A549 (cell line): Measurements from ENCODE around the gene ACR. TPM values are rescaled to one million over a fixed set of nuclear protein-coding genes. Genes with fewer than 3 reads are reported as not detected.

ENCODE experiments used
- ATAC-seq, 2 experiments: fragments of 200-7000 bp in 1 of 2; fragments of >200 bp in 1 of 2; cut with Nextera tagmentation in 1 of 2; cut with Tn5 transposase in 1 of 2; 3 replicates each; pipeline versions ENCODE4 v1.8.0 to v1.9.1; 2018 to 2020; ENCODE audit warnings: mild to moderate bottlenecking in 1 of 2, moderate library complexity in 1 of 2
- CTCF ChIA-PET: fragments of 300-600 bp; sonication (Branson Sonifier 250); formaldehyde crosslinking; extraction: SDS; loops from one replicate; lab custom pipeline; 2021; ENCODE audit warnings: antibody characterized with exemption, inconsistent platforms; lab: Yijun Ruan, JAX
- POLR2A ChIA-PET: fragments of 350-600 bp; formaldehyde crosslinking; extraction: SDS; loops from one replicate; lab custom pipeline; 2021; ENCODE audit warnings: antibody characterized with exemption, inconsistent platforms; lab: Yijun Ruan, JAX
- DNase-seq, 2 experiments: peaks; one replicate each; pipeline versions ENCODE4 v3.0.0 to v3.0.0-alpha.2; 2011 to 2016; ENCODE audit warnings: low read depth in 1 of 2, low spot score in 1 of 2
- FAIRE-seq: peaks from 2 replicates; lab custom pipeline; 2011; peaks lifted over from hg19 to GRCh38; lab: Jason Lieb, UNC
- H3K27ac ChIP-seq, 2 experiments: fragments of >200 bp; sonication (Bioruptor Twin); formaldehyde crosslinking; 3 replicates each; pipeline ENCODE4 v1.5.1; 2016 to 2017
- H3K4me1 ChIP-seq: fragments of >200 bp; sonication (Bioruptor Twin); formaldehyde crosslinking; 3 replicates; pipeline ENCODE4 v1.6.1; 2016
- H3K4me2 ChIP-seq: fragments of >200 bp; sonication (Bioruptor Twin); formaldehyde crosslinking; 3 replicates; pipeline ENCODE4 v1.6.1; 2016
- H3K4me3 ChIP-seq: fragments of >200 bp; sonication (Bioruptor Twin); formaldehyde crosslinking; 3 replicates; pipeline ENCODE4 v1.5.1; 2016
- H3K9me3 ChIP-seq: fragments of >200 bp; sonication (Bioruptor Twin); formaldehyde crosslinking; 3 replicates; pipeline ENCODE4 v1.6.1; 2016
- BHLHE40 ChIP-seq: IDR thresholded peaks from 2 replicates; pipeline ENCODE4 v1.6.1; 2012; ENCODE audit warnings: low read depth, low read length, inconsistent platforms
- CEBPB ChIP-seq, 2 experiments: fragments of >200 bp in 1 of 2; sonication (Bioruptor Twin) in 1 of 2; formaldehyde crosslinking in 1 of 2; IDR thresholded peaks; 2 replicates each; pipeline ENCODE4 v1.6.1; 2012 to 2016
- CHD4 ChIP-seq: fragments of 200-600 bp; sonication (generic); IDR thresholded peaks from 2 replicates; pipeline ENCODE4 v1.6.1; 2016; ENCODE audit warnings: antibody characterized with exemption, mild to moderate bottlenecking, borderline replicate concordance
- CTCF ChIP-seq: fragments of >200 bp; sonication (Bioruptor Twin); formaldehyde crosslinking; IDR thresholded peaks from 3 replicates; pipeline ENCODE4 v1.5.1; 2016
- EHF ChIP-seq: fragments of 250-450 bp; sonication (Bioruptor Pico); IDR thresholded peaks from 2 replicates; pipeline ENCODE4 v1.5.0; 2020; ENCODE audit warnings: mild to moderate bottlenecking
- EHMT2 ChIP-seq: fragments of 200-600 bp; sonication (generic); IDR thresholded peaks from 2 replicates; pipeline ENCODE4 v1.6.1; 2016; ENCODE audit warnings: antibody characterized with exemption, low read depth, mild to moderate bottlenecking, moderate library complexity
- ELK1 ChIP-seq: fragments of 150-350 bp; IDR thresholded peaks from 2 replicates; pipeline ENCODE4 v1.6.1; 2014; ENCODE audit warnings: low read depth, mild to moderate bottlenecking, low read length
- ESRRA ChIP-seq: fragments of 150-350 bp; IDR thresholded peaks from 2 replicates; pipeline ENCODE4 v1.6.1; 2014; ENCODE audit warnings: mild to moderate bottlenecking, low read length, borderline replicate concordance
- FOSB ChIP-seq: fragments of 250-450 bp; sonication (Bioruptor Pico); IDR thresholded peaks from 2 replicates; pipeline ENCODE4 v1.5.0; 2020; ENCODE audit warnings: mild to moderate bottlenecking, moderate library complexity
- FOXS1 ChIP-seq: fragments of 250-450 bp; sonication (Bioruptor Pico); IDR thresholded peaks from 2 replicates; pipeline ENCODE4 v1.5.0; 2020; ENCODE audit warnings: mild to moderate bottlenecking, moderate library complexity
- HES2 ChIP-seq: fragments of >200 bp; sonication (Bioruptor Twin); formaldehyde crosslinking; IDR thresholded peaks from 2 replicates; pipeline ENCODE4 v1.6.1; 2016
- HEYL ChIP-seq: fragments of 250-450 bp; sonication (Bioruptor Pico); IDR thresholded peaks from 2 replicates; pipeline ENCODE4 v1.8.0; 2021; ENCODE audit warnings: mild to moderate bottlenecking, moderate library complexity
- HOXA7 ChIP-seq: fragments of 250-450 bp; sonication (Bioruptor Pico); IDR thresholded peaks from 2 replicates; pipeline ENCODE4 v1.5.0; 2020; ENCODE audit warnings: mild to moderate bottlenecking, moderate library complexity
- HOXB13 ChIP-seq: fragments of 250-450 bp; sonication (Bioruptor Pico); IDR thresholded peaks from 2 replicates; pipeline ENCODE4 v1.5.0; 2020; ENCODE audit warnings: low read depth, mild to moderate bottlenecking, moderate library complexity
- JUNB ChIP-seq: fragments of >200 bp; sonication (Bioruptor Twin); formaldehyde crosslinking; IDR thresholded peaks from 2 replicates; pipeline ENCODE4 v1.6.1; 2016
- MAFK ChIP-seq: fragments of 450-650 bp; IDR thresholded peaks from 2 replicates; pipeline ENCODE4 v1.6.1; 2014; ENCODE audit not compliant: partially characterized antibody
- MAX ChIP-seq: IDR thresholded peaks from 2 replicates; pipeline ENCODE4 v1.6.1; 2012
- MAZ ChIP-seq: fragments of 150-350 bp; IDR thresholded peaks from 2 replicates; pipeline ENCODE4 v1.6.1; 2014; ENCODE audit warnings: antibody characterized with exemption, low read depth, low read length, borderline replicate concordance
- NPAS2 ChIP-seq: fragments of 250-450 bp; sonication (Bioruptor Pico); IDR thresholded peaks from 2 replicates; pipeline ENCODE4 v1.8.0; 2022; ENCODE audit warnings: mild to moderate bottlenecking, moderate library complexity, borderline replicate concordance
- NR3C1 ChIP-seq: fragments of >200 bp; sonication (Bioruptor Twin); formaldehyde crosslinking; IDR thresholded peaks from 3 replicates; pipeline ENCODE4 v1.6.1; 2017
- RFX5 ChIP-seq: fragments of 450-650 bp; IDR thresholded peaks from 2 replicates; pipeline ENCODE4 v1.7.1; 2014; ENCODE audit warnings: antibody characterized with exemption, mild to moderate bottlenecking, moderate library complexity
- TP53 ChIP-seq: fragments of 250-450 bp; sonication (Bioruptor Pico); IDR thresholded peaks from 2 replicates; pipeline ENCODE4 v1.5.0; 2021; ENCODE audit warnings: mild to moderate bottlenecking, moderate library complexity
- ZC3H11A ChIP-seq: fragments of 450-650 bp; IDR thresholded peaks from 2 replicates; pipeline ENCODE4 v1.6.1; 2014; ENCODE audit warnings: antibody characterized with exemption, mild to moderate bottlenecking
- WGBS: methylation state at CpG from one replicate; pipeline ENCODE4 v1.1.6; 2017; ENCODE audit errors: missing lambda C conversion rate; 5-methylcytosine and 5-hydroxymethylcytosine counted together
- polyA plus RNA-seq, 4 experiments: library from polyadenylated mRNA; depleted of rRNA in 3 of 4; stranded (reverse); fragments of >200 nt; fragmentation: RNase III in 1 of 4; extraction: RNeasy Plus Mini Kit Qiagen cat#74134 plus additional on column Dnase treatment in 1 of 4; gene quantifications; 2 replicates in 3 of 4; 3 replicates in 1 of 4; pipeline ENCODE4 v1.2.3, GENCODE V29; 2011 to 2017
- TF ChIP-seq, protein P1 (sequence below): IDR thresholded peaks from 2 replicates; pipeline ENCODE4 v1.6.1; 2012; ENCODE audit warnings: low read depth, borderline replicate concordance
- TF ChIP-seq, protein P2 (sequence below): fragments of 250-450 bp; sonication (Bioruptor Pico); IDR thresholded peaks from 2 replicates; pipeline ENCODE4 v1.5.0; 2021; ENCODE audit warnings: mild to moderate bottlenecking, moderate library complexity, borderline replicate concordance

The ACR gene
- polyA plus RNA-seq, 2 of the 4 experiments (the other 2 are of a cell fraction), result not detected

DNA sequence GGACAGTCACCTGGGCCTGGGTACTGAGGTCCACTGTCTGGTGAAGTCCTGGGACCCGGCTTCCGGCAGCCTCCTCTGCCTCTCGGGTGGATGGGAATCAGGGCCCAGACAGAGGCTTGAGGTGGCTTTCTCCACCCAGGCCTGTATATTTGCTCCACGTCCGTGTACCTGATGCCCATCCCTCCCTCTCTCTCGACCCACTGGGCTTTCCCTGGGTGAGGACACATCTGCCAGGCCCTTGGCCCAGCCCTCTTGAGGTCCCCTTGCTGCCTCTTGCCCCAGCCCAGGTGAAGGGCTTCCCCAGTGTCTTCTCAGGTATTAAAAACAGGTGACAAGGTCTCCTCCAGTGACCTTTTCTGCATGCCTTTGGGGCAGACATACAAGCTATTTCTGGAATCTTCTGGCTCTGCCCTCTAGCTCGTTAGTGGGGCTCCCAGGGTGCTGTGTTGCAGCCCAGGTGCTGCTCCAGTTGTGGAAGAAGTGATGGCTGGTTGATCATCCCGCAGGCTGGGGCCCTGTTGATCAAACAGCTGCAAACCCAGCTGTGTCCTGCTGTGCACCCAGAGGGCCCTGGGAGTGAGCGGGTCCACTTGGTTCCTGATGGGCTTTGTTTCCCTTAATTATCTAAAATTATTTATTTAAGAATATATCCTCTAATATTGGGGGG, 25.5 kb upstream of the ACR start:
- CTCF ChIA-PET, result interaction anchor here (1.4 kb wide), 1 partner anchor 19 kb away, joined by 3 read pairs; no protein-coding TSS in a partner anchor
- 90% methylated on average over 7 of the region's 9 CpGs for WGBS
- ATAC-seq (no peak), FAIRE-seq (no peak), DNase-seq (no peak)
- Histone ChIP-seq H3K4me3 (no peak overlapping the region), H3K27ac (no peak overlapping the region), H3K4me1 (no peaks in the 10 kb centered on the region), H3K9me3 (no peaks in the 10 kb centered on the region), H3K4me2 (no peak overlapping the region)
- POLR2A ChIA-PET, result no interaction called here
- TF ChIP-seq CHD4, result no peak
- no peak for TF ChIP-seq EHF (CRISPR knock-in tag)
- TF ChIP-seq MAZ, result no peak
- TF ChIP-seq MAFK, result no peak
- TF ChIP-seq TP53, result no peak
- TF ChIP-seq FOXS1 (CRISPR knock-in tag), result no peak
- no peak for TF ChIP-seq HES2
- TF ChIP-seq JUNB, result no peak
- TF ChIP-seq ESRRA, result no peak
- no peak for TF ChIP-seq RFX5

- TF ChIP-seq RFX5 (no peak), MAX (no peak), HEYL (CRISPR knock-in tag) (no peak), ZC3H11A (no peak), NR3C1 (no peak), BHLHE40 (no peak), FOSB (CRISPR knock-in tag) (no peak), CTCF (no peak), EHMT2 (no peak), ELK1 (no peak), HOXA7 (CRISPR knock-in tag) (no peak), NPAS2 (CRISPR knock-in tag) (no peak), CEBPB (IDR thresholded peaks at IDR 0.05) (no peak), HOXB13 (no peak)
- TF ChIP-seq, protein P1, sequence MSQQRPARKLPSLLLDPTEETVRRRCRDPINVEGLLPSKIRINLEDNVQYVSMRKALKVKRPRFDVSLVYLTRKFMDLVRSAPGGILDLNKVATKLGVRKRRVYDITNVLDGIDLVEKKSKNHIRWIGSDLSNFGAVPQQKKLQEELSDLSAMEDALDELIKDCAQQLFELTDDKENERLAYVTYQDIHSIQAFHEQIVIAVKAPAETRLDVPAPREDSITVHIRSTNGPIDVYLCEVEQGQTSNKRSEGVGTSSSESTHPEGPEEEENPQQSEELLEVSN, result no peak
- TF ChIP-seq, protein P2, sequence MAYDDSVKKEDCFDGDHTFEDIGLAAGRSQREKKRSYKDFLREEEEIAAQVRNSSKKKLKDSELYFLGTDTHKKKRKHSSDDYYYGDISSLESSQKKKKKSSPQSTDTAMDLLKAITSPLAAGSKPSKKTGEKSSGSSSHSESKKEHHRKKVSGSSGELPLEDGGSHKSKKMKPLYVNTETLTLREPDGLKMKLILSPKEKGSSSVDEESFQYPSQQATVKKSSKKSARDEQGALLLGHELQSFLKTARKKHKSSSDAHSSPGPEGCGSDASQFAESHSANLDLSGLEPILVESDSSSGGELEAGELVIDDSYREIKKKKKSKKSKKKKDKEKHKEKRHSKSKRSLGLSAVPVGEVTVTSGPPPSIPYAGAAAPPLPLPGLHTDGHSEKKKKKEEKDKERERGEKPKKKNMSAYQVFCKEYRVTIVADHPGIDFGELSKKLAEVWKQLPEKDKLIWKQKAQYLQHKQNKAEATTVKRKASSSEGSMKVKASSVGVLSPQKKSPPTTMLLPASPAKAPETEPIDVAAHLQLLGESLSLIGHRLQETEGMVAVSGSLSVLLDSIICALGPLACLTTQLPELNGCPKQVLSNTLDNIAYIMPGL, result no peak
- no peaks in the 10 kb centered on the region for H3K9me3 ChIP-seq
- CTCF ChIA-PET, result interaction anchor here (1.4 kb wide), 1 partner anchor 19 kb away, joined by 3 read pairs; no protein-coding TSS in a partner anchor
- ATAC-seq (no peak), DNase-seq (no peak), FAIRE-seq (no peak)
- POLR2A ChIA-PET, result no interaction called here
- 85% methylated on average over 13 of the region's 13 CpGs for WGBS
- H3K4me1 ChIP-seq, result no peaks in the 10 kb centered on the region
- H3K4me3 ChIP-seq, result no peak overlapping the region
- no peak overlapping the region for H3K27ac ChIP-seq
- no peak overlapping the region for H3K4me2 ChIP-seq
Observed at GRCh38 chr22:50713008-50713385, 25.0 kb upstream of the ACR start.
